Measurements from ENCODE around the gene PCNT.

PCNT gene

DNA sequence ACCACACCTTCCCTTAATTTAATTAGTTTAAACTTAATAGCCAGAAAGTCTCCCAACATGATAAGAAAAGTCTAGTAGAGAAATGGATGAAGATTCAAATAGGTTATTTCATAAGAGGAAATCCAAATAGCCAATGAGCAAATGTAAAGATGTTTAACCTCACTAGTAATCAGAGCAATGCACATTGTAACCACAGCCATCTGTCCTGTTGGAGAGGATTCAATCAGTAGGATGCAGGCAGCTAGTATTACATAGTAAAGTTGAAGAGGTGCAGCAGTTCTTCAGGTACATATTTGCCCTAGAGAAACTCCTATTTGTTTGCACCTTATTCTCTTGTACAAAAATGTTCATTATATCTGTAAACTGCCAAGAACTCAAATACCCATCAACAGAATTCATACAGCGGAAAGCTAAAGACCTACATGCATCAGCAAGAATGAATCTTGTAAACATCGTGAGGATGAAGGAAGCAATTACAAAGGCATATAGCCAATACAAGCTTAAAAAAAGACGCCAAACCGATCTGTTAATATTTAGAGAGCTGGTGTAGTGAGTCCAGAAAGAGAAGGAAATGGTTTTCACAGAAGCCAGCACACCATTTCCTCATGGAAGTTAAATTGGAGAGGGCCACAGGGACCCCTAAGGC lies 162.6 kb downstream of the PCNT start:
- ATAC-seq = no peak

DNA sequence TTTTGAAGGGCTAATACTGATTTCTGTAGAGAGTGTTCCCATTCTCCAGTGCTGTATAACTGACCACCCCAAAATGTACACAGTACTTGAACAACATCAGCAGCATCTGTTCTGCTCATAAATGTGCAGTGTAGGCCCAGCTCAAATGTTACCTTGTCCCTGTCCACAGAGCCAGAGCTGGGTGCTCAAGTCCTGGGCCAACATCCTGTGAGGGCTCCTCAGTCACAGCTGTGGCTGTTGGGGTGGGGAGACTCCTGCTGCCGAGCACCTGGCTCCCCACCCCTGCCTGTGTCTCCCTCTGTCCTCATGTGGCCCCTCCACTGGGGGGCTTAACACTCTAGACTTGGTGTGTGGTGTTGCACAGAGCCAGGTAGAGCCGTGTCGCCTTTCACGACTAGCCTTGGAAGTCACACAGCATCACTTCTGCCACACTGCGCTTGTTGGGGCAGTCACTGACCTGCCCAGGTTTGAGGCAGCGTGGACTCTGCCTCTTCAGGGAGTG lies 165.3 kb downstream of the PCNT start:
- no peak for ATAC-seq

DNA sequence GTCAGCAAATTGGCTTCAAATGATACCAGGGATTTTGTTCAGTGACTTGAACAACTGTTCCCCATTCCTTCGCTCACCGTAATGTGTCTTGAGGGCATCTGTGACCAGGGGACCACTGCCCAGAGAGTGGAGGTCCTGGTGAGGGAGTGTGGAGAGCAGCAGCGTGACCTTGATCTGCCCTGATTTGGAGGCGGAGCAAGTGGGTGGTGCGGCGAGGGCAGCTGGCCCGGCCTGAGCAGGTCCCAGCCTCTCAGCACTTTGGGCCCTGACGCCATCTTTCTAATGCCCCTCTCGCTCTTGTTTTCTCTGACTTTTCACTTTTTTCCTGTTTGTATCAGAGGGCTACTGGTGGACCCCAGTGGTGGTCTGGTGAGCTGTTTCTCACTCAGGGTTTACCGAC lies 165.8 kb downstream of the PCNT start:
- ATAC-seq = no peak

DNA sequence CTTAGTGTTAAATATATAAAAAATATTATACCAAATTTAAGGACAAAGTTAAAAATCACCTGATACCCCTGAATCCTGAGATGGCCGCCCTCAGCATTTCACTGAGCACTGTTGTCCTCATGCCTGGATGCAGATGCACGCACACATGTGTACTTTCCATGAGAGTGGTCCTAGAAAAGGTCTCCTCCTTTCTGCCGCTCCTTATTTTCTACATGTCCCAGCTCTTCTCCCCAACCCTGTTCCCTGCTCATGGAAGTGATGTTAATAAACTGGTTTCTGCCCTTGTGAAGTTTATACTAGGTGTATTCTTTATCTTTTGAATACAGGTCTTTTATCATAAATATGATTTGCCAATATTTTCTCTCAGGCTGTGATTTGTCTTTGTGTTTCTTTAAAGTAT lies 167.6 kb downstream of the PCNT start:
- no peak for ATAC-seq

DNA sequence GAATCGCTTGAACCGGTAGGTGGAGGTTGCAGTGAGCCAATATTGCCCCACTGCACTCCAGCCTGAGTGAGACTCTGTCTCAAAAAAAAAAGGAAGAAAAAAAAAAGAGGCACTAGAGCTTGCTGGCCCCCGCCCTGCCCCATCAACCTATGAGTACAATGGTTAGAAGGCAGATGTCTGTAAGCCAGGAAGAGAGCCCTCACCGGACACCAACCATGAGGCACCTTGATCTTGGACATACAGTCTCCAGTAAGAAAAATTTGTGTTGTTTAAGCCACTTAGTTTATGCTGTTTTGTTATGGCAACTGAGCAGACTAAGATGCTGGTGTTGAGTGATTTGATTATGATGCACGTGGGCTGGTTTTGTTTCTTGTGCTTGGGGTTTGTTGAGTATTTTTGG lies 168.9 kb downstream of the PCNT start:
- no peak for ATAC-seq

DNA sequence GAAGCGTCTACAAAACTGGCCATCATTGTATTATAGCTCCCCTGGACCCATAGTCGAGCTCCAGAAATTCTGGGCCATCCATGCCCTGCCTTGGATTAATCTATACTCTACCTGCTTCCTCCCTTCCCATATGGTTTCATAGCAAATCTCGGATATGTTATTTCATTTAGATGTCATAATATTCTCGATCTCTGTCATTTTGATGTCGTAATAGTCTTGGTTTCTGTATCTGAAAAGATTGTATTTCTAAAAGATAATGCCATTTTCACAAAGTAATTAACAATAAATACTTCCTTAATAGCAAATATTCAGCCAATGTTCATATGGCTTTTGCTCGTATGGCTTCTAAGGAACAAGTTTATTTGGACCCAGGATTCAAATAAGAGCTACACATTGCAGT lies 169.9 kb downstream of the PCNT start:
- ATAC-seq = no peak

Measured in activated CD4-positive, CD25-positive, alpha-beta regulatory T cell treated with anti-CD3 and anti-CD28 coated beads, Interleukin-2, amount 50 U/mL, for 24 hours (primary cell).